IMR-90 (cell line): ENCODE data around the gene SLC24A3. TPM values are rescaled to one million over a fixed set of nuclear protein-coding genes. Genes with fewer than 3 reads are reported as not detected.

Experiments used
- ATAC-seq: fragments of 200-7000 bp; cut with Tn5 transposase; 2 replicates; pipeline ENCODE4 v1.9.1; 2020; ENCODE audit warnings: low read depth, mild to moderate bottlenecking, moderate library complexity
- BruUV-seq: library from RNA; stranded (reverse); fragments of 400-500 nt; replicated peaks from 2 replicates; lab custom pipeline; 2021; lab: Mats Ljungman, UMichigan
- CTCF ChIA-PET: fragments of 300-600 bp; formaldehyde crosslinking; extraction: SDS; loops from one replicate; lab custom pipeline; 2021; ENCODE audit warnings: antibody characterized with exemption; lab: Yijun Ruan, JAX
- POLR2A ChIA-PET: fragments of 300-600 bp; sonication (Branson Sonifier 250); formaldehyde crosslinking; loops from one replicate; lab custom pipeline; 2022; ENCODE audit warnings: antibody characterized with exemption; ENCODE audit not compliant: unreplicated experiment; lab: Charles Lee
- DNase-seq: peaks from one replicate; pipeline ENCODE4 v3.0.0; 2013
- H2AFZ ChIP-seq: replicated peaks from 2 replicates; pipeline ENCODE3; 2013; ENCODE audit warnings: low read length, mild to moderate bottlenecking; ENCODE audit not compliant: poor library complexity
- H2AK5ac ChIP-seq: 2 replicates; pipeline ENCODE4 v1.6.1; 2013; ENCODE audit warnings: low read depth, low read length, inconsistent platforms
- H2AK9ac ChIP-seq: replicated peaks from 2 replicates; pipeline ENCODE3; 2013; ENCODE audit warnings: mild to moderate bottlenecking, low read depth, low read length, moderate library complexity; ENCODE audit not compliant: poor library complexity
- H2BK120ac ChIP-seq: 2 replicates; pipeline ENCODE4 v1.6.1; 2013; ENCODE audit warnings: low read depth, low read length, inconsistent platforms
- H2BK15ac ChIP-seq: 3 replicates; pipeline ENCODE4 v1.6.1; 2013; ENCODE audit warnings: low read depth, low read length, inconsistent platforms
- H2BK20ac ChIP-seq: 2 replicates; pipeline ENCODE4 v1.6.1; 2013; ENCODE audit warnings: low read depth, mild to moderate bottlenecking, inconsistent platforms, low read length, moderate library complexity
- H2BK5ac ChIP-seq: 2 replicates; pipeline ENCODE4 v1.6.1; 2013; ENCODE audit warnings: mild to moderate bottlenecking, low read depth, low read length, inconsistent platforms; ENCODE audit not compliant: poor library complexity, severe bottlenecking
- H3K14ac ChIP-seq: replicated peaks from 2 replicates; pipeline ENCODE4 v1.6.1; 2013; ENCODE audit warnings: low read depth, low read length, inconsistent platforms
- H3K18ac ChIP-seq: 2 replicates; pipeline ENCODE4 v1.6.1; 2013; ENCODE audit warnings: low read depth, low read length, control low read depth
- H3K23ac ChIP-seq: 2 replicates; pipeline ENCODE4 v1.6.1; 2013; ENCODE audit warnings: low read depth, low read length, inconsistent platforms
- H3K27ac ChIP-seq: 2 replicates; pipeline ENCODE4 v1.5.1; 2013; ENCODE audit warnings: mild to moderate bottlenecking, control low read depth, low read length; ENCODE audit not compliant: insufficient read depth
- H3K27me3 ChIP-seq: 2 replicates; pipeline ENCODE4 v1.6.1; 2013; ENCODE audit warnings: low read length; ENCODE audit not compliant: control insufficient read depth, insufficient read depth
- H3K36me3 ChIP-seq: 2 replicates; pipeline ENCODE4 v1.6.1; 2013; ENCODE audit warnings: low read length, mixed read lengths; ENCODE audit not compliant: control insufficient read depth, insufficient read depth
- H3K4ac ChIP-seq: 2 replicates; pipeline ENCODE4 v1.6.1; 2013; ENCODE audit warnings: low read depth, low read length, inconsistent platforms
- H3K4me1 ChIP-seq: 2 replicates; pipeline ENCODE4 v1.6.1; 2013; ENCODE audit warnings: low read length, mixed read lengths; ENCODE audit not compliant: control insufficient read depth, insufficient read depth
- H3K4me2 ChIP-seq: 2 replicates; pipeline ENCODE4 v1.6.1; 2013; ENCODE audit warnings: low read depth, mild to moderate bottlenecking, control low read depth, low read length, moderate library complexity
- H3K4me3 ChIP-seq: 2 replicates; pipeline ENCODE4 v1.5.1; 2013; ENCODE audit warnings: low read depth, mild to moderate bottlenecking, control low read depth, low read length, moderate library complexity; ENCODE audit not compliant: insufficient read depth
- H3K56ac ChIP-seq: 2 replicates; pipeline ENCODE4 v1.6.1; 2013; ENCODE audit warnings: low read length, inconsistent platforms; ENCODE audit not compliant: insufficient read depth; ENCODE audit errors: extremely low read depth
- H3K79me1 ChIP-seq, 2 experiments: 2 replicates each; pipeline ENCODE4 v1.6.1; 2013; ENCODE audit warnings: low read length in 2 of 2, inconsistent platforms in 1 of 2, low read depth in 1 of 2
- H3K9ac ChIP-seq: 2 replicates; pipeline ENCODE4 v1.6.1; 2013; ENCODE audit warnings: low read depth, low read length, control low read depth
- H3K9me1 ChIP-seq: 2 replicates; pipeline ENCODE4 v1.6.1; 2013; ENCODE audit warnings: low read length, inconsistent platforms; ENCODE audit not compliant: insufficient read depth
- H3K9me3 ChIP-seq: 2 replicates; pipeline ENCODE4 v1.6.1; 2013; ENCODE audit warnings: low read length; ENCODE audit not compliant: control insufficient read depth, insufficient read depth
- H4K20me1 ChIP-seq: 2 replicates; pipeline ENCODE4 v1.6.1; 2013; ENCODE audit warnings: low read length, inconsistent platforms; ENCODE audit not compliant: insufficient read depth
- H4K5ac ChIP-seq: 2 replicates; pipeline ENCODE4 v1.6.1; 2013; ENCODE audit warnings: mild to moderate bottlenecking, low read depth, low read length, control low read depth
- H4K8ac ChIP-seq, 2 experiments: 2 replicates each; pipeline ENCODE4 v1.6.1; 2013; ENCODE audit warnings: low read depth in 2 of 2, low read length in 2 of 2, control low read depth in 1 of 2, inconsistent platforms in 1 of 2
- H4K91ac ChIP-seq: 2 replicates; pipeline ENCODE4 v1.6.1; 2013; ENCODE audit warnings: low read depth, low read length, inconsistent platforms; ENCODE audit not compliant: insufficient read depth
- MAFK ChIP-seq: IDR thresholded peaks from 2 replicates; pipeline ENCODE4 v1.6.1; 2012; ENCODE audit warnings: low read depth, low read length, improper control_type of control experiment
- SMC3 ChIP-seq: fragments of 150-350 bp; IDR thresholded peaks from 2 replicates; pipeline ENCODE4 v1.6.1; 2016; ENCODE audit warnings: low read depth, mild to moderate bottlenecking, antibody characterized with exemption, low read length, moderate library complexity
- WGBS, 2 experiments: methylation state at CpG; one replicate each; pipeline versions ENCODE4 v1.1.5 to v1.1.7; 2013; ENCODE audit warnings: missing lambda C conversion rate in 2 of 2; ENCODE audit not compliant: insufficient read length in 1 of 2; ENCODE audit errors: extremely low coverage in 2 of 2; 5-methylcytosine and 5-hydroxymethylcytosine counted together
- dilution Hi-C: fragments of 300-500 bp; cut with HindIII; formaldehyde crosslinking; loops from one replicate; pipeline ENCODE4 v1.14.3; 2018; ENCODE audit warnings: low sequenced_read_pairs; ENCODE audit not compliant: unreplicated experiment
- in situ Hi-C: fragments of 300-500 bp; cut with MboI; formaldehyde crosslinking; loops from 3 replicates; pipeline ENCODE4 v1.14.3; 2019; ENCODE audit warnings: low sequenced_read_pairs, inconsistent platforms, mixed read lengths
- intact Hi-C: fragments of 100-400 bp; cut with micrococcal nuclease; formaldehyde crosslinking; loops from 2 replicates; pipeline ENCODE4 v1.10.0; 2022
- polyA plus RNA-seq, 3 experiments: library from polyadenylated mRNA; depleted of rRNA; stranded (reverse); fragments of >200 nt; gene quantifications; 2 replicates each; pipeline ENCODE4 v1.2.3, GENCODE V29; 2012; ENCODE audit warnings: low replicate concordance in 1 of 3
- total RNA-seq: library from RNA; depleted of rRNA; stranded (reverse); fragments of >200 nt; gene quantifications from 2 replicates; pipeline ENCODE4 v1.2.3, GENCODE V29; 2012
- TF ChIP-seq, protein P1 (sequence below): conservative IDR thresholded peaks from 2 replicates; pipeline ENCODE4 v1.5.1; 2012; ENCODE audit warnings: mild to moderate bottlenecking, low read depth, low read length, improper control_type of control experiment
- TF ChIP-seq, protein P2 (sequence below): fragments of 150-350 bp; IDR thresholded peaks from 2 replicates; pipeline ENCODE4 v1.6.1; 2016; ENCODE audit warnings: low read depth, mild to moderate bottlenecking, low read length, moderate library complexity, borderline replicate concordance

SLC24A3 gene
- total and polyA plus RNA-seq, 2 of the 4 experiments (the other 2 are of a cell fraction), result not detected

DNA sequence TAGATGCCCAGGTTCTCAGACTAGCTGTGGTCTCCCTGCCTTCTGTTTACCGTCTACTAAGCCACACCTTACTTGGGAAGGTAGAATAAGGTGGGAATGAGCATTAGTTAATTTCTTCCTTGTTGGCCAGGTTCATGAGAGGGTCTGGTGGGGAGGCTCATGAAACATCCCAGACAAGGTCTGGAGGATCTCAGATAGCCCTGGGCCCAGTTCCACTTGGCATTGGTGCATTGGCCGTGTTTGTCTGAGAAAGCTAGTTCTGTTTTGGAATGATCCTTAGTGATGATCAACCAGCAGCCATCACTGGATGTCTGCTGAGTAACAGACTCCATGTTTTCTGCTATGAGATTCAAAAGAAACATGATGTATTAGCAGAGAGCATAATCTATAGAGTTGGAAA is 155.1 kb downstream of the SLC24A3 start:
- intact Hi-C loops (no loop called here), dilution Hi-C loops (no loop called here), in situ Hi-C loops (no loop called here)
- no peak overlapping the region for H2BK120ac ChIP-seq
- POLR2A ChIA-PET, result no interaction called here
- no peak overlapping the region for H4K8ac ChIP-seq
- peaks cover 2% of the 10 kb centered on the region; the same call in 1 of the 2 replicates for H3K9me3 ChIP-seq
- no peak overlapping the region for H2BK15ac ChIP-seq
- H2AFZ ChIP-seq, result no peak overlapping the region
- no peaks in the 10 kb centered on the region for H3K4me1 ChIP-seq
- H3K36me3 ChIP-seq, result no peaks in the 10 kb centered on the region
- no peak for ATAC-seq
- no peaks in the 10 kb centered on the region for H3K27me3 ChIP-seq
- no TSS peak for BruUV-seq
- no peak overlapping the region for H3K56ac ChIP-seq
- H2AK5ac ChIP-seq, result no peak overlapping the region
- H3K9me1 ChIP-seq, result no peaks in the 10 kb centered on the region
- H3K79me1 ChIP-seq, result no peaks in the 10 kb centered on the region
- no CpG with 5 or more reads among the region's 2 CpGs for WGBS, 2 experiments
- no peaks in the 10 kb centered on the region for H4K20me1 ChIP-seq
- no peak overlapping the region for H2BK5ac ChIP-seq
- H3K18ac ChIP-seq, result no peak overlapping the region
- H3K23ac ChIP-seq, result no peak overlapping the region
- no peak overlapping the region for H3K14ac ChIP-seq
- no peak overlapping the region for H4K5ac ChIP-seq
- H4K91ac ChIP-seq, result no peak overlapping the region
- TF ChIP-seq, protein P1, sequence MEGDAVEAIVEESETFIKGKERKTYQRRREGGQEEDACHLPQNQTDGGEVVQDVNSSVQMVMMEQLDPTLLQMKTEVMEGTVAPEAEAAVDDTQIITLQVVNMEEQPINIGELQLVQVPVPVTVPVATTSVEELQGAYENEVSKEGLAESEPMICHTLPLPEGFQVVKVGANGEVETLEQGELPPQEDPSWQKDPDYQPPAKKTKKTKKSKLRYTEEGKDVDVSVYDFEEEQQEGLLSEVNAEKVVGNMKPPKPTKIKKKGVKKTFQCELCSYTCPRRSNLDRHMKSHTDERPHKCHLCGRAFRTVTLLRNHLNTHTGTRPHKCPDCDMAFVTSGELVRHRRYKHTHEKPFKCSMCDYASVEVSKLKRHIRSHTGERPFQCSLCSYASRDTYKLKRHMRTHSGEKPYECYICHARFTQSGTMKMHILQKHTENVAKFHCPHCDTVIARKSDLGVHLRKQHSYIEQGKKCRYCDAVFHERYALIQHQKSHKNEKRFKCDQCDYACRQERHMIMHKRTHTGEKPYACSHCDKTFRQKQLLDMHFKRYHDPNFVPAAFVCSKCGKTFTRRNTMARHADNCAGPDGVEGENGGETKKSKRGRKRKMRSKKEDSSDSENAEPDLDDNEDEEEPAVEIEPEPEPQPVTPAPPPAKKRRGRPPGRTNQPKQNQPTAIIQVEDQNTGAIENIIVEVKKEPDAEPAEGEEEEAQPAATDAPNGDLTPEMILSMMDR, result no peak
- TF ChIP-seq MAFK (no peak), SMC3 (no peak)
- TF ChIP-seq, protein P2, sequence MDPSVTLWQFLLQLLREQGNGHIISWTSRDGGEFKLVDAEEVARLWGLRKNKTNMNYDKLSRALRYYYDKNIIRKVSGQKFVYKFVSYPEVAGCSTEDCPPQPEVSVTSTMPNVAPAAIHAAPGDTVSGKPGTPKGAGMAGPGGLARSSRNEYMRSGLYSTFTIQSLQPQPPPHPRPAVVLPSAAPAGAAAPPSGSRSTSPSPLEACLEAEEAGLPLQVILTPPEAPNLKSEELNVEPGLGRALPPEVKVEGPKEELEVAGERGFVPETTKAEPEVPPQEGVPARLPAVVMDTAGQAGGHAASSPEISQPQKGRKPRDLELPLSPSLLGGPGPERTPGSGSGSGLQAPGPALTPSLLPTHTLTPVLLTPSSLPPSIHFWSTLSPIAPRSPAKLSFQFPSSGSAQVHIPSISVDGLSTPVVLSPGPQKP, result no peak
- H2AK9ac ChIP-seq, result no peak overlapping the region
- no peak for DNase-seq
- H3K4ac ChIP-seq, result no peak overlapping the region
- H3K27ac ChIP-seq, result no peak overlapping the region
- no peak overlapping the region for H3K9ac ChIP-seq
- no peak overlapping the region for H3K4me3 ChIP-seq
- CTCF ChIA-PET, result no interaction called here
- H3K4me2 ChIP-seq, result no peak overlapping the region
- H2BK20ac ChIP-seq, result no peak overlapping the region
